Measurements from ENCODE around the gene PLEKHD1. TPM values are rescaled to one million over a fixed set of nuclear protein-coding genes. Genes with fewer than 3 reads are reported as not detected.
A peak's percentile ranks its signal among the peaks of the same experiment; 100 is the strongest.

PLEKHD1 gene
- total RNA-seq, 1 experiment from 2014 or later: 1.2 TPM

DNA sequence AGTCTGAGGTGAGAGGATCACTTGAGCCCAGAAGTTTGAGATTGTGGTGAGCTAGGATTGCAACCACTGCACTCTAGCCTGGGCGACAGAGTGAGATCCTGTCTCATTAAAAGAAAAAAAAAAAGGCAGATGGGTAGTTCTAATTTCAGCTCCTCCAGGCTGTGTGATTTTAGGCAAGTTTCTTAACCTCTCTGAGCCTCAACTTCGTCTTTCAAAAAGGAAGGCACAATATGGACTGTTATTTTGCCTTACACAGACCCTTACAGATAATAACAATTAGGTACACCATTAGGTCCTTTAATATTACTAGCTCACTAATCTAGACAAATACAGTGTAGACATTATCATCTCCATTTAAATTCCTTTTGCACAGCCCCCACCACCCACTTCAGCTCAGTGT lies 94.9 kb downstream of the PLEKHD1 start:
- no peak for ATAC-seq
- no peak overlapping the region for H3K4me2 ChIP-seq (ENCODE audit: low read length)
- H3K4me3 ChIP-seq (replicated peaks in 1 of 2; ENCODE audit: low read depth in 1 of 2, low read length in 2 of 2): no peak overlapping the region
- intact Hi-C loops (cut with micrococcal nuclease): no loop called here
- H3K27me3 ChIP-seq (ENCODE audit: insufficient read depth, low read length): no peaks in the 10 kb centered on the region
- ChIA-PET POLR2A (no interaction called here), CTCF (interaction anchor here (0.9 to 2.8 kb wide), 6 partner anchors 9 to 151 kb away, joined by 3 to 10 read pairs (median 5); no protein-coding TSS in a partner anchor), RAD21 (ENCODE audit: low non-redundant PET in 1 of 2, low total read pairs in 2 of 2, uncharacterized antibody in 2 of 2, unreplicated experiment in 2 of 2) (interaction anchor here in 1 of 2 experiments (1.7 kb wide), 1 partner anchor 148 kb away, joined by 4 read pairs; no protein-coding TSS in a partner anchor)
- no peaks in the 10 kb centered on the region for H4K20me1 ChIP-seq (ENCODE audit: insufficient read depth)
- H3K4me1 ChIP-seq (ENCODE audit: control insufficient read depth in 1 of 2, insufficient read depth in 2 of 2, low read length in 2 of 2): peaks cover 0 to 2% of the 10 kb centered on the region in 2 experiments; a peak in 1 of 4 replicates
- no peak overlapping the region for H3K27ac ChIP-seq (ENCODE audit: low read depth, low read length)
- H3K36me3 ChIP-seq (ENCODE audit: control insufficient read depth in 1 of 2, insufficient read depth in 2 of 2, low read length in 2 of 2): no peaks in the 10 kb centered on the region
- BruUV-seq (replicated peaks): no TSS peak
- H3K9ac ChIP-seq (ENCODE audit: low read length): no peak overlapping the region
- H2AFZ ChIP-seq (ENCODE audit: low read depth, low read length, poor library complexity, severe bottlenecking): peak overlapping the region; percentile 12
- no peak for DNase-seq (ENCODE audit: low read depth, low spot score)
- TF ChIP-seq MAX (IDR thresholded peaks at IDR 0.05): no peak
- TF ChIP-seq CEBPB (IDR thresholded peaks at IDR 0.05; ENCODE audit: low read depth): no peak
- no peak for TF ChIP-seq SP1 (IDR thresholded peaks at IDR 0.05; ENCODE audit: low read depth)
- no peak for TF ChIP-seq EGR1 (IDR thresholded peaks at IDR 0.05; ENCODE audit: low read depth)
- no peak for TF ChIP-seq ELF1 (IDR thresholded peaks at IDR 0.05; ENCODE audit: borderline replicate concordance, low read depth)
- no peak for TF ChIP-seq SRF (IDR thresholded peaks at IDR 0.05; ENCODE audit: low read depth)
- no peak for TF ChIP-seq TCF7L2 (IDR thresholded peaks at IDR 0.05; ENCODE audit: borderline replicate concordance, extremely low read depth, insufficient read depth, insufficient read length)
- TF ChIP-seq, protein P1, sequence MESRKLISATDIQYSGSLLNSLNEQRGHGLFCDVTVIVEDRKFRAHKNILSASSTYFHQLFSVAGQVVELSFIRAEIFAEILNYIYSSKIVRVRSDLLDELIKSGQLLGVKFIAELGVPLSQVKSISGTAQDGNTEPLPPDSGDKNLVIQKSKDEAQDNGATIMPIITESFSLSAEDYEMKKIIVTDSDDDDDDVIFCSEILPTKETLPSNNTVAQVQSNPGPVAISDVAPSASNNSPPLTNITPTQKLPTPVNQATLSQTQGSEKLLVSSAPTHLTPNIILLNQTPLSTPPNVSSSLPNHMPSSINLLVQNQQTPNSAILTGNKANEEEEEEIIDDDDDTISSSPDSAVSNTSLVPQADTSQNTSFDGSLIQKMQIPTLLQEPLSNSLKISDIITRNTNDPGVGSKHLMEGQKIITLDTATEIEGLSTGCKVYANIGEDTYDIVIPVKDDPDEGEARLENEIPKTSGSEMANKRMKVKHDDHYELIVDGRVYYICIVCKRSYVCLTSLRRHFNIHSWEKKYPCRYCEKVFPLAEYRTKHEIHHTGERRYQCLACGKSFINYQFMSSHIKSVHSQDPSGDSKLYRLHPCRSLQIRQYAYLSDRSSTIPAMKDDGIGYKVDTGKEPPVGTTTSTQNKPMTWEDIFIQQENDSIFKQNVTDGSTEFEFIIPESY (IDR thresholded peaks at IDR 0.05; ENCODE audit: extremely low read depth, insufficient replicate concordance, low read length): no peak
- no peak for TF ChIP-seq EZH2 (IDR thresholded peaks at IDR 0.05)
- no peaks in the 10 kb centered on the region for H3K9me2 ChIP-seq (ENCODE audit: insufficient read depth)
- no peaks in the 10 kb centered on the region for H3K79me2 ChIP-seq (ENCODE audit: insufficient read depth, low read length)
- H3K9me3 ChIP-seq (ENCODE audit: control insufficient read depth in 1 of 2, insufficient read depth in 1 of 2, low read depth in 1 of 2, low read length in 2 of 2): no peaks in the 10 kb centered on the region

All from HCT116 (cell line).